Thyroid gland (tissue), 4 donors: Measurements from ENCODE around the gene CFI. TPM values are rescaled to one million over a fixed set of nuclear protein-coding genes. Genes with fewer than 3 reads are reported as not detected.

Experiments used
- DNase-seq, 2 donors: peaks; one replicate each; pipeline ENCODE4 v3.0.0-alpha.2; 2019
- H3K27ac ChIP-seq, 3 donors: fragments of 200-600 bp; sonication (generic); 1 replicate in 2 of 3; 2 replicates in 1 of 3; pipeline ENCODE4 v1.5.1; 2016 to 2019; ENCODE audit warnings: mild to moderate bottlenecking in 1 of 3, moderate library complexity in 1 of 3
- H3K27me3 ChIP-seq: fragments of 200-600 bp; sonication (generic); one replicate; pipeline ENCODE4 v1.5.1; 2019
- H3K36me3 ChIP-seq, 2 donors: fragments of 200-600 bp; sonication (generic); one replicate each; pipeline ENCODE4 v1.5.1; 2016 to 2019
- H3K4me1 ChIP-seq, 2 donors: fragments of 200-600 bp; sonication (generic); one replicate each; pipeline ENCODE4 v1.5.1; 2017 to 2019
- H3K4me3 ChIP-seq, 3 donors: fragments of 200-600 bp; sonication (generic); replicated peaks in 1 of 3; 1 replicate in 2 of 3; 2 replicates in 1 of 3; pipeline ENCODE4 v1.5.1; 2016; ENCODE audit warnings: mild to moderate bottlenecking in 1 of 3
- H3K9me3 ChIP-seq: fragments of 200-600 bp; sonication (generic); one replicate; pipeline ENCODE4 v1.5.1; 2017
- POLR2A ChIP-seq, 2 donors: fragments of 450-650 bp; IDR thresholded peaks; one replicate each; pipeline ENCODE4 v1.6.1; 2017; ENCODE audit warnings: antibody characterized with exemption in 2 of 2, mild to moderate bottlenecking in 2 of 2, moderate library complexity in 1 of 2
- WGBS, 2 donors: methylation state at CpG; one replicate each; pipeline ENCODE4 v1.1.5; 2017; 5-methylcytosine and 5-hydroxymethylcytosine counted together
- intact Hi-C: fragments of 100-400 bp; cut with DNase I; formaldehyde crosslinking; loops from one replicate; pipeline ENCODE4 v1.15.1; 2023
- total RNA-seq, 4 donors: library from RNA; depleted of rRNA; stranded (reverse); fragments of >200 nt; gene quantifications; one replicate each; pipeline ENCODE4 v1.2.3, GENCODE V29; 2016
- TF ChIP-seq, protein P1 (sequence below), 6 experiments: fragments of 200-600 bp in 3 of 6; fragments of 450-650 bp in 3 of 6; sonication (generic) in 3 of 6; IDR thresholded peaks; one replicate each; pipeline ENCODE4 v1.5.1; 2016 to 2019; ENCODE audit warnings: antibody characterized with exemption in 6 of 6, mild to moderate bottlenecking in 2 of 6, inconsistent platforms in 1 of 6, moderate library complexity in 1 of 6

CFI gene
- total RNA-seq, 4 donors from 2014 or later, result 21.2 to 58.5 (median 28.3) TPM

DNA sequence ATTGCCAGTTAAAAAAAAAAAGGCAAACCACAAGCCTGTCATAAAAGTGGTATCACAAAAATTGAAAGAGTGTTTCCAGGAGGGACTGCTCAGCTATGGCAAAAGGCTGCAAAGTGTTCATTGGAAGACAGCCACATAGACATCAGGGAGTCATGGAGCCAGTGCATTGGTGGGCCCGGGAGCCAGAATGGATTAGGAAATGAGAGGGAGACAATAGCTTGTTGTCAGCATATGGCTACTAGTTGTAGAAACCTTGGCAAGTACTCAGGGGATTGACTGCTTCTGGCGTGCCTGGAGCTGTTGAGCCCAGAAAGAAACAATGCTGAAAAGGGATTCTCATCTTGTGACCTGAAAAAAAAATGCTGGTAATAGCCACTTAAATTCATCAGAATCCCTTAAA, 18.8 kb upstream of the CFI start:
- WGBS, 2 donors, result 85 to 87% methylated on average over 2 of the region's 2 CpGs
- DNase-seq, result no peak
- intact Hi-C loops, result no loop called here

DNA sequence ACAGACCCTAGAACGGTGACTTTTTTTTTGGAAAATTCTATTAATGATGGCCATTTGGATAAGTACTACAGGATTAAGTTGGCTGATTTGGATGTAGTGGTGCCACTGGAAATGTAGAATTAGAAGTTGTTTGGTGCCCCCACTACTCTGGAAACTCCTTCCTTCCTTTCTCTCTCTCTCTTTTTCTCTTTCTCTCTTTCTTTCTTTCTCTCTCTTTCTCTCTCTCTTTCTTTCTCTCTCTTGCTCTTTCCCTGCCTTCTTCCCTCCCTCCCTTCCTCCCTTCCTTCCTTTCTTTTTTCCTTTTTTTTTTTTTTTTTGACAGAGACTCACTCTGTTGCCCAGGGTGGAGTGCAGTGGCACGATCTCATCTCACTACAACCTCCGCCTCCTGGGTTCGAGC, 16.5 kb upstream of the CFI start:
- intact Hi-C loops, result loop anchor here (5.0 to 10.0 kb wide), 3 partner anchors 83 to 396 kb away; partner anchors contain the start of genes CASP6 and PLA2G12A
- no peak for DNase-seq
- Histone ChIP-seq H3K9me3 (no peaks in the 10 kb centered on the region), H3K4me1 (peaks cover 11 to 18% of the 10 kb centered on the region in 2 donors), H3K36me3 (peaks cover 6 to 10% of the 10 kb centered on the region in 2 donors), H3K27ac (no peak overlapping the region), H3K4me3 (no peak overlapping the region), H3K27me3 (no peaks in the 10 kb centered on the region)
- 93 to 98% methylated on average over 4 of the region's 4 CpGs for WGBS, 2 donors
- TF ChIP-seq, protein P1, sequence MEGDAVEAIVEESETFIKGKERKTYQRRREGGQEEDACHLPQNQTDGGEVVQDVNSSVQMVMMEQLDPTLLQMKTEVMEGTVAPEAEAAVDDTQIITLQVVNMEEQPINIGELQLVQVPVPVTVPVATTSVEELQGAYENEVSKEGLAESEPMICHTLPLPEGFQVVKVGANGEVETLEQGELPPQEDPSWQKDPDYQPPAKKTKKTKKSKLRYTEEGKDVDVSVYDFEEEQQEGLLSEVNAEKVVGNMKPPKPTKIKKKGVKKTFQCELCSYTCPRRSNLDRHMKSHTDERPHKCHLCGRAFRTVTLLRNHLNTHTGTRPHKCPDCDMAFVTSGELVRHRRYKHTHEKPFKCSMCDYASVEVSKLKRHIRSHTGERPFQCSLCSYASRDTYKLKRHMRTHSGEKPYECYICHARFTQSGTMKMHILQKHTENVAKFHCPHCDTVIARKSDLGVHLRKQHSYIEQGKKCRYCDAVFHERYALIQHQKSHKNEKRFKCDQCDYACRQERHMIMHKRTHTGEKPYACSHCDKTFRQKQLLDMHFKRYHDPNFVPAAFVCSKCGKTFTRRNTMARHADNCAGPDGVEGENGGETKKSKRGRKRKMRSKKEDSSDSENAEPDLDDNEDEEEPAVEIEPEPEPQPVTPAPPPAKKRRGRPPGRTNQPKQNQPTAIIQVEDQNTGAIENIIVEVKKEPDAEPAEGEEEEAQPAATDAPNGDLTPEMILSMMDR (IDR thresholded peaks at IDR 0.05), result no peak
- TF ChIP-seq POLR2A (IDR thresholded peaks at IDR 0.05), result no peak

More for the DNA sequence above, 18.8 kb upstream of the CFI start:
- Histone ChIP-seq H3K27me3 (no peaks in the 10 kb centered on the region), H3K4me3 (no peak overlapping the region), H3K4me1 (peaks cover 6 to 14% of the 10 kb centered on the region in 2 donors), H3K27ac (no peak overlapping the region), H3K9me3 (no peaks in the 10 kb centered on the region), H3K36me3 (peaks cover 6 to 20% of the 10 kb centered on the region in 2 donors)
- TF ChIP-seq POLR2A (IDR thresholded peaks at IDR 0.05), result no peak
- TF ChIP-seq, protein P1 (IDR thresholded peaks at IDR 0.05), result no peak

DNA sequence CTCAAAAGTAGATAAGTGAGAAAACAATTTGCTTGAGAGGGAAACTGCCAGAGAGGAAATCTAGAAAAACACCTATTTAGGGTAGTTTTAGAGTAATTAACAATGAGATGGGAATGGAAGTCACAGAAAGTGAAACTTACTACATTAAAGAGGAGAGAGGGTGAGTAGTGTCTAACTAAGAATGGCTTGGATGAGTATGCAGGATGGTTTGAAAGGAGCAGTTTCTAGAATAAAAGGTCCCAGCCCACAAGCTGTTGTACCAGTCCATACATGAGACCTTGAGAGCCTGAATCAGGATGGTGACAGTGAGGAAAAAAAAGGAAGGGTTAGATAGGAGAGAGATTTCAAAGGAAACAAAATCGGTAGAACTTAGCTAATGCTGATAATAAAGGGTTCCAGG, 15.1 kb upstream of the CFI start:
- intact Hi-C loops, result loop anchor here (5.0 to 10.0 kb wide), 3 partner anchors 82 to 395 kb away; partner anchors contain the start of genes CASP6 and PLA2G12A

DNA sequence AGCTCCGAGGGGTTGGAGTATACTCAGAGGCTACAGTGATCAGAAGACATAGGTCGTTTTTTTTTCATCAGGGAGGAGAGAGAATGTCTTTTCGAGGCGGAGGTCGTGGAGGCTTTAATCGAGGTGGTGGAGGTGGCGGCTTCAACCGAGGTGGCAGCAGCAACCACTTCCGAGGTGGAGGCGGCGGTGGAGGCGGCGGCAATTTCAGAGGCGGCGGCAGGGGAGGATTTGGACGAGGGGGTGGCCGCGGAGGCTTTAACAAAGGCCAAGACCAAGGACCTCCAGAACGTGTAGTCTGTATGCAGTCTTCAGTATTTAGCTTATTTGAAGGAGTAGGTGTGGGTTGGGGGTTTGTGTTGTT, 14.3 kb upstream of the CFI start:
- no peaks in the 10 kb centered on the region for H3K9me3 ChIP-seq
- TF ChIP-seq, protein P1 (IDR thresholded peaks at IDR 0.05), result no peak
- TF ChIP-seq POLR2A (IDR thresholded peaks at IDR 0.05), result no peak
- H3K27me3 ChIP-seq, result no peaks in the 10 kb centered on the region
- DNase-seq, result peak in 1 of 2 donors; percentile 5
- peak overlapping the region; percentile 11 to 80 (median 76) for H3K4me3 ChIP-seq
- H3K4me1 ChIP-seq, result peaks cover 11 to 18% of the 10 kb centered on the region in 2 donors
- 1% methylated on average over 19 of the region's 19 CpGs for WGBS, 2 donors
- no peaks in the 10 kb centered on the region for H3K36me3 ChIP-seq
- peak overlapping the region in 2 of 3 donors; percentile 82 to 91 for H3K27ac ChIP-seq
- intact Hi-C loops, result loop anchor here (5.0 to 10.0 kb wide), 3 partner anchors 81 to 394 kb away; partner anchors contain the start of genes CASP6 and PLA2G12A

More for the DNA sequence above, 15.1 kb upstream of the CFI start:
- 81 to 82% methylated on average over 1 of the region's 1 CpG for WGBS, 2 donors
- H3K9me3 ChIP-seq, result no peaks in the 10 kb centered on the region
- H3K4me3 ChIP-seq, result no peak overlapping the region
- peaks cover 0 to 6% of the 10 kb centered on the region in 2 donors for H3K36me3 ChIP-seq
- DNase-seq, result no peak
- H3K4me1 ChIP-seq, result peaks cover 11 to 18% of the 10 kb centered on the region in 2 donors
- no peaks in the 10 kb centered on the region for H3K27me3 ChIP-seq
- TF ChIP-seq POLR2A (IDR thresholded peaks at IDR 0.05), result no peak
- TF ChIP-seq, protein P1 (IDR thresholded peaks at IDR 0.05), result no peak
- H3K27ac ChIP-seq, result no peak overlapping the region
